ENCODE data around the gene TRIM14. TPM values are rescaled to one million over a fixed set of nuclear protein-coding genes. Genes with fewer than 3 reads are reported as not detected.

The TRIM14 gene
- total and polyA plus RNA-seq, 2 donors (not counting 1 experiment from before 2014, with no cell fraction given): 22.5 to 23.9 TPM

DNA sequence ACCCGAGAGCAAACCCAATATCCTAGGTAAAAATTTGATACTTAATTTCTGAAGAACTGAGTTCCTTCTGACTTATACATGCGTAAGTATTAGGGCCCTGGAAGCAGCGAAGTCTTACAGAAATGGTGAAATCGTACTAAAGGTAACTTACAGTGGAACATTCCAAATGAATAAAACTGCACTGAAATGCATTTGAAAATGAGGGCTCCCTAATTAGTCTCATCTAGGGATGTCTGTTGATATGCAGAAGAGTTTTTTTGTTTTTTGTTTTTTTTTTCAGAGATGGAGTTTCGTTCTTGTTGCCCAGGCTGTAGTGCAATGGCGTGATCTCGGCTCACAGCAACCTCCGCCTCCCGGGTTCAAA lies 72.9 kb downstream of the TRIM14 start:
- H3K4me3 Mint-ChIP-seq: peak overlapping the region; percentile 63
- POLR2A ChIA-PET: interaction anchor here (1.0 to 1.7 kb wide), 2 partner anchors 10 to 210 kb away, joined by 5 read pairs; partner anchors contain the start of gene NANS
- peaks cover 28% of the 10 kb centered on the region for H3K79me2 ChIP-seq (ENCODE audit: control insufficient read depth, insufficient read depth, low read length)
- H3K9me3 Mint-ChIP-seq (ENCODE audit: insufficient read depth): peaks cover 3% of the 10 kb centered on the region
- H3K27me3 ChIP-seq (replicated peaks in 1 of 4; ENCODE audit: control extremely low read depth in 1 of 4, control insufficient read depth in 3 of 4, insufficient read depth in 4 of 4, low read length in 3 of 4): no peaks in the 10 kb centered on the region
- peaks cover 0 to 18% (median 4%) of the 10 kb centered on the region in 3 donors for H3K9me3 ChIP-seq (ENCODE audit: control extremely low read depth in 1 of 3, control insufficient read depth in 2 of 3, insufficient read depth in 1 of 3, low read length in 2 of 3)
- H3K27me3 Mint-ChIP-seq: no peaks in the 10 kb centered on the region
- no peaks in the 10 kb centered on the region for H4K20me1 ChIP-seq (ENCODE audit: control insufficient read depth, insufficient read depth, low read length, poor library complexity, severe bottlenecking)
- intact Hi-C loops (cut with micrococcal nuclease): no loop called here
- H3K4me1 ChIP-seq (ENCODE audit: control insufficient read depth in 2 of 2, insufficient read depth in 2 of 2, low read length in 2 of 2): peaks cover 33 to 35% of the 10 kb centered on the region in 2 donors
- peak overlapping the region in 1 of 5 experiments; percentile 74 for H3K4me3 ChIP-seq (ENCODE audit: control extremely low read depth in 1 of 5, extremely low read depth in 1 of 5, insufficient read depth in 1 of 5, low read depth in 2 of 5, low read length in 4 of 5)
- H3K9ac ChIP-seq (ENCODE audit: low read length): peak overlapping the region; percentile 60
- H2AFZ ChIP-seq (ENCODE audit: insufficient read depth, low read depth, low read length, poor library complexity, severe bottlenecking): no peak overlapping the region
- TF ChIP-seq, protein P1, sequence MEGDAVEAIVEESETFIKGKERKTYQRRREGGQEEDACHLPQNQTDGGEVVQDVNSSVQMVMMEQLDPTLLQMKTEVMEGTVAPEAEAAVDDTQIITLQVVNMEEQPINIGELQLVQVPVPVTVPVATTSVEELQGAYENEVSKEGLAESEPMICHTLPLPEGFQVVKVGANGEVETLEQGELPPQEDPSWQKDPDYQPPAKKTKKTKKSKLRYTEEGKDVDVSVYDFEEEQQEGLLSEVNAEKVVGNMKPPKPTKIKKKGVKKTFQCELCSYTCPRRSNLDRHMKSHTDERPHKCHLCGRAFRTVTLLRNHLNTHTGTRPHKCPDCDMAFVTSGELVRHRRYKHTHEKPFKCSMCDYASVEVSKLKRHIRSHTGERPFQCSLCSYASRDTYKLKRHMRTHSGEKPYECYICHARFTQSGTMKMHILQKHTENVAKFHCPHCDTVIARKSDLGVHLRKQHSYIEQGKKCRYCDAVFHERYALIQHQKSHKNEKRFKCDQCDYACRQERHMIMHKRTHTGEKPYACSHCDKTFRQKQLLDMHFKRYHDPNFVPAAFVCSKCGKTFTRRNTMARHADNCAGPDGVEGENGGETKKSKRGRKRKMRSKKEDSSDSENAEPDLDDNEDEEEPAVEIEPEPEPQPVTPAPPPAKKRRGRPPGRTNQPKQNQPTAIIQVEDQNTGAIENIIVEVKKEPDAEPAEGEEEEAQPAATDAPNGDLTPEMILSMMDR (IDR thresholded peaks at IDR 0.05): no peak
- no peak for TF ChIP-seq EZH2 (IDR thresholded peaks at IDR 0.05; ENCODE audit: borderline replicate concordance, insufficient read depth, low read depth, low read length, poor library complexity, severe bottlenecking)
- no peak overlapping the region for H3K27ac ChIP-seq (ENCODE audit: low read length in 2 of 2)
- no peak overlapping the region for H3K27ac Mint-ChIP-seq
- ATAC-seq (ENCODE audit: low read depth): no peak
- no peaks in the 10 kb centered on the region for H3K36me3 ChIP-seq (replicated peaks in 1 of 2; ENCODE audit: control extremely low read depth in 1 of 2, control insufficient read depth in 1 of 2, extremely low read depth in 1 of 2, insufficient read depth in 2 of 2, low read length in 1 of 2)
- WGBS (ENCODE audit: insufficient coverage): 95% methylated on average over 3 of the region's 9 CpGs
- CTCF ChIA-PET: interaction anchor here (0.9 to 5.0 kb wide), 6 partner anchors 12 to 209 kb away, joined by 3 to 34 read pairs (median 4); partner anchors contain the start of genes TBC1D2 and TRMO
- H3K4me1 Mint-ChIP-seq: peaks cover 38% of the 10 kb centered on the region
- peak overlapping the region; percentile 66 for H3K4me2 ChIP-seq (replicated peaks; ENCODE audit: low read depth, low read length, poor library complexity, severe bottlenecking)
- no peak for DNase-seq

Measured in B cell (primary cell).